ENCODE measurements around the gene NTRK2.

GRCh38 chr9:84812847-84813246 is 143.3 kb downstream of the NTRK2 start:
- TF ChIP-seq, protein P1, sequence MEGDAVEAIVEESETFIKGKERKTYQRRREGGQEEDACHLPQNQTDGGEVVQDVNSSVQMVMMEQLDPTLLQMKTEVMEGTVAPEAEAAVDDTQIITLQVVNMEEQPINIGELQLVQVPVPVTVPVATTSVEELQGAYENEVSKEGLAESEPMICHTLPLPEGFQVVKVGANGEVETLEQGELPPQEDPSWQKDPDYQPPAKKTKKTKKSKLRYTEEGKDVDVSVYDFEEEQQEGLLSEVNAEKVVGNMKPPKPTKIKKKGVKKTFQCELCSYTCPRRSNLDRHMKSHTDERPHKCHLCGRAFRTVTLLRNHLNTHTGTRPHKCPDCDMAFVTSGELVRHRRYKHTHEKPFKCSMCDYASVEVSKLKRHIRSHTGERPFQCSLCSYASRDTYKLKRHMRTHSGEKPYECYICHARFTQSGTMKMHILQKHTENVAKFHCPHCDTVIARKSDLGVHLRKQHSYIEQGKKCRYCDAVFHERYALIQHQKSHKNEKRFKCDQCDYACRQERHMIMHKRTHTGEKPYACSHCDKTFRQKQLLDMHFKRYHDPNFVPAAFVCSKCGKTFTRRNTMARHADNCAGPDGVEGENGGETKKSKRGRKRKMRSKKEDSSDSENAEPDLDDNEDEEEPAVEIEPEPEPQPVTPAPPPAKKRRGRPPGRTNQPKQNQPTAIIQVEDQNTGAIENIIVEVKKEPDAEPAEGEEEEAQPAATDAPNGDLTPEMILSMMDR (IDR thresholded peaks at IDR 0.05), result no peak
- TF ChIP-seq POLR2AphosphoS5 (IDR thresholded peaks at IDR 0.05), result no peak

Data from gastroesophageal sphincter (tissue), 3 donors.